Stimulated activated naive CD4-positive, alpha-beta T cell treated with Interleukin-2 at 50 U/mL for 16 hours (primary cell): ENCODE data around the gene ZNF180.
A peak's percentile ranks its signal among the peaks of the same experiment; 100 is the strongest.
"Not testable (repeated sequence)": the region's sequence is repeated elsewhere in the genome, so short reads cannot be mapped to it uniquely, and the experiment has no call there.

ENCODE experiments used
- DNase-seq: peaks from one replicate; lab custom pipeline; 2025; lab: John Stamatoyannopoulos, UW

The ZNF180 gene

GRCh38 chr19:44499962-44500949 lies at the start of gene ZNF180:
ZNF180 (minus strand) TSS chr19:44500522; CDS start chr19:44497334, 3,188 bp downstream.
- DNase-seq, result peak; percentile 92

GRCh38 chr19:44549507-44549906 lies 49.2 kb upstream of the ZNF180 start:
- DNase-seq, result no peak

DNA sequence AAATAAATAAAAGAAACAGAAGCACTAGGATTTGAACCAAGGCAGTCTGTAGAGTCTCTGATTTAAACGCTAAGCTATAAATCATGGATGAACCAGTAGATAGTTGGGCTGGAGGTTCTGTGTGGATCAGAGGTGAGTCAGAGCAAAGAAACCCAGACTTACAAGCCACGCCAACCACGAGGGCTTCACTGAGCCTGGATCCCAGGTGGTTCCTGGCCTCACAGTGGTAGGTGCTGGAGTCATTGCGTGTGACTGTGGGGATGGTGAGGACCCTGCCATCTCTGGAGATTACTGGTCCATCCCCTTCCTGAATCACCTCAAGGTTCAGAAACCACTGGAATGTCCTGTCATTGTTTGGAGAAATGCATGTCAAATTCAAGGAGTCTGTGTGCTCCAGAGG lies 48.4 kb upstream of the ZNF180 start:
- DNase-seq, result no peak

GRCh38 chr19:44544031-44544430 lies 43.7 kb upstream of the ZNF180 start:
- no peak for DNase-seq

DNA sequence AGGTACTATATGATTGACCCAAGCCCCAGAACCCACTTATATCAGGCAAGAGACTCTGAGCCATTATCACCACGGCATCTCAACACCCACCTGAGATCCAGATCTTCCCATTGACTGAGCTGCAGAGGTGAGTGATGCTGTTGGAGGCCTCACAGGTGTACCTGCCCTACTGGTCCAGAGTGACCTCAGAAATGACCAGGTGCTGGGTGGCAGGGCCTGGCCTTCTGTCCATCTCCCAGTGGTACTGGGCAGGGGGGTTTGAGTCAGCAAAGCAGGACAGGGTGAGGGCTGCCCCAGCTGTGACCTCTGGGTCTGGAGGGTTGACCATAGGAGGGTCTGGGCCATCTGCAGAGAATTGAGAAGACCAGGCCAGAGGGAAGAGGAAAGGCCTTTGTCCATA lies 42.3 kb upstream of the ZNF180 start:
- no peak for DNase-seq

- no peak for DNase-seq
Measured at GRCh38 chr19:44540736-44541135, 40.4 kb upstream of the ZNF180 start.

GRCh38 chr19:44539991-44540390 lies 39.7 kb upstream of the ZNF180 start:
- no peak for DNase-seq

GRCh38 chr19:44539236-44539826 lies 39.0 kb upstream of the ZNF180 start:
- no peak for DNase-seq

GRCh38 chr19:44535361-44535760 lies 35.0 kb upstream of the ZNF180 start:
- DNase-seq, result not testable (repeated sequence)

- DNase-seq, result no peak
Measured at GRCh38 chr19:44532819-44533218, 32.5 kb upstream of the ZNF180 start.

DNA sequence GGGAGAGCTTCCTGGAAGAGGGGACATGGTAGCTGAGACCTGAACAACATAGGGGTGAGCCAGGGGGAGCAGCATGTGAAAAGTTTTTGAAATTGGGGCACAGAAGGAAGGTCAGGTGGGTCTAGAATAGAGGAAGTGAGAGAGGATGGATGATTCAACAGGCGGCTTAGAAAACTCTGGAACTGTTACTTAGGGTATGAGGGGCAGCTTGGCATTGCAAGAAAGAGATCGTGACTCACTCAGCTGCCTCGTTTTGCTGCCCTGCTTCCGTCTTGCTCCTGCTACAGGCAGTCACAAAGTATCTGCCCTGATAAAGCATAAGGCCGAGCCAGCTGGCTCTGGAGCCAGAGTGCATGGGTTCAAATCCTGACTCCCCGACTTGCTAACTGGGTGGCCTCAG lies 30.5 kb upstream of the ZNF180 start:
- no peak for DNase-seq

DNA sequence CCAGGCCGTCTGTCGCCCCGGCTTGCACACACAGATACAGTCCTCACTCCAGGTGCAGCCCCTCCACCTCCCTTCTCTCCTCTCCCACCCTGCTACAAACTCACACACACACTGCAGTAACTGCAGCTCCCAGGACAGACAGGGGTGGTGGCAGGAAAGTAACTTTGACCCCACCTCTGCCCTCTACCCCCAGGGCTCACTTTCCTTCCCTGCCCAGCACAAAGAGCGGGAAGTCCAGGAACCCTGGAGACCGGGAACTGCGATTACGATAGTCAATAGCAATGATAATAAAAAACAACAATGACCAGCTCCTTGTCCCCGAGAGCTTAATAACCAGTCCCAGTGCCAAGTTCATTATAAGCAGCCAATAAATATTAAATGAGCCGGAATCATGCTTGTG lies 29.2 kb upstream of the ZNF180 start, which contains the start of gene CEACAM20:
TSS of gene CEACAM20 (minus strand) at position 140 of the 400 bp plus-strand sequence. CDS start 166 bp downstream, outside the sequence.
- no peak for DNase-seq

- no peak for DNase-seq
Measured at GRCh38 chr19:44527554-44527953, 27.2 kb upstream of the ZNF180 start.

- DNase-seq, result no peak
Measured at GRCh38 chr19:44525721-44526430, 25.6 kb upstream of the ZNF180 start.

GRCh38 chr19:44521370-44521769 lies 21.0 kb upstream of the ZNF180 start:
- DNase-seq, result no peak

DNA sequence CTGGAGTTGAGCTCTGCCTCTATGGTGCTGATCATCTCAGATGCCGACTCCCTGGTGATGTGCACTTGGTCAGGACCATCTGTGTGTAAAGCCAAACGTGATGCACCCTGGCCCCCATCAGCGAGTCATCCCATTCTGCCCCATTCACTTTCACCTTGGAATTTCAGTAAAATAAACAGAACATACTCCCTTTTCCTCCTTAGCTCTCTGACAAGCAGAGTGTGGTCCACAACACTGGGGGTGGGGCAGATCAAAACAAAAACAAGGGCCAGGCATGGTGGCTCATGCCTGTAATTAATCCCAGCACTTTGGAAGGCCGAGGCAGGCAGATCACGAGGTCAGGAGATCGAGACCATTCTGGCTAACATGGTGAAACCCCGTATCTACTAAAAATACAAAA lies 16.8 kb upstream of the ZNF180 start:
- DNase-seq, result no peak

GRCh38 chr19:44515907-44516306 lies 15.6 kb upstream of the ZNF180 start:
- no peak for DNase-seq

- DNase-seq, result no peak
Measured at GRCh38 chr19:44515031-44515430, 14.7 kb upstream of the ZNF180 start.

GRCh38 chr19:44512326-44513298 lies 12.3 kb upstream of the ZNF180 start:
- peak; percentile 3 for DNase-seq

- DNase-seq, result no peak
Measured at GRCh38 chr19:44509478-44509877, 9.2 kb upstream of the ZNF180 start.

- DNase-seq, result no peak
Measured at GRCh38 chr19:44499559-44499958, 763 bp downstream of the ZNF180 start.
